Panc1 (cell line): ENCODE results near the gene METTL21C. TPM values are rescaled to one million over a fixed set of nuclear protein-coding genes. Genes with fewer than 3 reads are reported as not detected.

Experiments used
- ATAC-seq: fragments of 200-7000 bp; cut with Tn5 transposase; 2 replicates; pipeline ENCODE4 v1.9.1; 2020; ENCODE audit warnings: mild to moderate bottlenecking, moderate library complexity
- BruUV-seq: library from RNA; stranded (reverse); fragments of 400-500 nt; replicated peaks from 2 replicates; lab custom pipeline; 2021; lab: Mats Ljungman, UMichigan
- CTCF ChIA-PET: fragments of 300-600 bp; sonication (Branson Sonifier 250); formaldehyde crosslinking; loops from one replicate; lab custom pipeline; 2022; ENCODE audit warnings: antibody characterized with exemption; lab: Charles Lee
- POLR2A ChIA-PET: fragments of 300-600 bp; sonication (Branson Sonifier 250); formaldehyde crosslinking; loops from one replicate; lab custom pipeline; 2022; ENCODE audit warnings: antibody characterized with exemption; lab: Charles Lee
- DNase-seq: peaks from one replicate; pipeline ENCODE4 v3.0.0-alpha.2; 2010; ENCODE audit warnings: low read depth, low spot score
- H3K27ac ChIP-seq: 2 replicates; pipeline ENCODE4 v1.5.1; 2011; ENCODE audit warnings: mild to moderate bottlenecking, low read length, inconsistent platforms
- H3K27me3 ChIP-seq: fragments of 200-500 bp; sonication (Bioruptor generic); 2 replicates; pipeline ENCODE4 v1.6.0; 2014; ENCODE audit warnings: low read length, inconsistent platforms; ENCODE audit not compliant: control insufficient read depth, insufficient read depth
- H3K36me3 ChIP-seq: fragments of 200-500 bp; sonication (Bioruptor generic); 2 replicates; pipeline ENCODE4 v1.5.1; 2014; ENCODE audit warnings: inconsistent platforms, mild to moderate bottlenecking, low read length, moderate library complexity; ENCODE audit not compliant: control insufficient read depth, insufficient read depth
- H3K4me1 ChIP-seq: 2 replicates; pipeline ENCODE4 v1.5.1; 2011; ENCODE audit warnings: inconsistent platforms, mild to moderate bottlenecking, low read length, moderate library complexity; ENCODE audit not compliant: control insufficient read depth, insufficient read depth
- H3K4me3 ChIP-seq, 2 experiments: 2 replicates each; pipeline ENCODE4 v1.5.1; 2011 to 2012; ENCODE audit warnings: low read depth in 2 of 2, low read length in 2 of 2, mild to moderate bottlenecking in 2 of 2, inconsistent platforms in 1 of 2, moderate library complexity in 1 of 2
- H3K9me3 ChIP-seq: fragments of 200-500 bp; sonication (Bioruptor generic); 2 replicates; pipeline ENCODE4 v1.5.1; 2014; ENCODE audit warnings: low read depth, mild to moderate bottlenecking, inconsistent platforms, low read length, moderate library complexity; ENCODE audit not compliant: control insufficient read depth, insufficient read depth
- POLR2AphosphoS5 ChIP-seq: IDR thresholded peaks from 2 replicates; pipeline ENCODE4 v1.6.1; 2012; ENCODE audit warnings: mild to moderate bottlenecking, low read depth, low read length, moderate library complexity
- SIN3A ChIP-seq: IDR thresholded peaks from 2 replicates; pipeline ENCODE4 v1.6.1; 2012; ENCODE audit warnings: low read depth, mild to moderate bottlenecking, low read length, moderate library complexity, borderline replicate concordance; ENCODE audit not compliant: insufficient read depth
- TCF7L2 ChIP-seq: IDR thresholded peaks from 2 replicates; pipeline ENCODE4 v1.6.1; 2011; ENCODE audit warnings: mild to moderate bottlenecking, low read depth, low read length, inconsistent platforms
- in situ Hi-C: cut with HindIII; loops from 2 replicates; pipeline ENCODE4 v1.10.0; 2016; ENCODE audit warnings: low sequenced_read_pairs, low pct_unique_long_range_greater_than_20kb
- intact Hi-C: fragments of 100-400 bp; cut with micrococcal nuclease; formaldehyde crosslinking; loops from one replicate; pipeline ENCODE4 v1.10.0; 2022; ENCODE audit not compliant: unreplicated experiment
- total RNA-seq: library from RNA; stranded (reverse); gene quantifications from one replicate; pipeline ENCODE4 v1.2.1, GENCODE V29; 2021; ENCODE audit not compliant: unreplicated experiment
- TF ChIP-seq, protein P1 (sequence below): fragments of 450-650 bp; IDR thresholded peaks from 2 replicates; pipeline ENCODE4 v1.5.1; 2017; ENCODE audit warnings: mild to moderate bottlenecking

Gene METTL21C
- total RNA-seq, 1 experiment from 2014 or later: not detected

DNA sequence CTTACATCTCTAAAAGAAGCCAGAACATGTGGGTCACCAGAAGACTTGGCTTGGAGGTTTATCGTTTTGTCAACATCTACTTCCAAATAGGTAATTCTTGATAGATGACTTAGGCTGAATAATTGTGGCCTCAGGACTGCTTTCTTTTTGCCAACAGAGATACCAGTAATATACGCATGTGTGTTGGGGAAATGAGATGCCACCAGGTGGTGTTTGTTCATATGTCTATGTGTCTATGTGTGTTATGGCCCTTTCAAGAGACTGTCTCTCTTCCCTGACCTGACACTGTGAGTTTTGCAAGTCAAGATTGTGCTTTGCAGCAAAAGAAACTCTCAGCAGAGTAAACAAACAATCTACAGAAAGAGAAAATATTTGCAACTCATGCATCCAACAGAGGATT is 31.6 kb upstream of the METTL21C start:
- ATAC-seq (no peak), DNase-seq (no peak)
- intact Hi-C loops: loop anchor here (2.0 kb wide), 1 partner anchor 120 kb away; the partner anchor contains the start of gene ERCC5
- in situ Hi-C loops: no loop called here
- no peak overlapping the region for H3K27ac ChIP-seq
- POLR2A ChIA-PET: no interaction called here
- H3K9me3 ChIP-seq: no peaks in the 10 kb centered on the region
- CTCF ChIA-PET: no interaction called here
- TF ChIP-seq, protein P1, sequence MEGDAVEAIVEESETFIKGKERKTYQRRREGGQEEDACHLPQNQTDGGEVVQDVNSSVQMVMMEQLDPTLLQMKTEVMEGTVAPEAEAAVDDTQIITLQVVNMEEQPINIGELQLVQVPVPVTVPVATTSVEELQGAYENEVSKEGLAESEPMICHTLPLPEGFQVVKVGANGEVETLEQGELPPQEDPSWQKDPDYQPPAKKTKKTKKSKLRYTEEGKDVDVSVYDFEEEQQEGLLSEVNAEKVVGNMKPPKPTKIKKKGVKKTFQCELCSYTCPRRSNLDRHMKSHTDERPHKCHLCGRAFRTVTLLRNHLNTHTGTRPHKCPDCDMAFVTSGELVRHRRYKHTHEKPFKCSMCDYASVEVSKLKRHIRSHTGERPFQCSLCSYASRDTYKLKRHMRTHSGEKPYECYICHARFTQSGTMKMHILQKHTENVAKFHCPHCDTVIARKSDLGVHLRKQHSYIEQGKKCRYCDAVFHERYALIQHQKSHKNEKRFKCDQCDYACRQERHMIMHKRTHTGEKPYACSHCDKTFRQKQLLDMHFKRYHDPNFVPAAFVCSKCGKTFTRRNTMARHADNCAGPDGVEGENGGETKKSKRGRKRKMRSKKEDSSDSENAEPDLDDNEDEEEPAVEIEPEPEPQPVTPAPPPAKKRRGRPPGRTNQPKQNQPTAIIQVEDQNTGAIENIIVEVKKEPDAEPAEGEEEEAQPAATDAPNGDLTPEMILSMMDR: 0 out of 2 replicates have a peak, but pooled peaks have one; percentile 7
- TF ChIP-seq POLR2AphosphoS5: no peak
- peaks cover 7% of the 10 kb centered on the region for H3K27me3 ChIP-seq
- no peak overlapping the region for H3K4me3 ChIP-seq
- no peaks in the 10 kb centered on the region for H3K36me3 ChIP-seq
- H3K4me1 ChIP-seq: no peaks in the 10 kb centered on the region
- no TSS peak for BruUV-seq

DNA sequence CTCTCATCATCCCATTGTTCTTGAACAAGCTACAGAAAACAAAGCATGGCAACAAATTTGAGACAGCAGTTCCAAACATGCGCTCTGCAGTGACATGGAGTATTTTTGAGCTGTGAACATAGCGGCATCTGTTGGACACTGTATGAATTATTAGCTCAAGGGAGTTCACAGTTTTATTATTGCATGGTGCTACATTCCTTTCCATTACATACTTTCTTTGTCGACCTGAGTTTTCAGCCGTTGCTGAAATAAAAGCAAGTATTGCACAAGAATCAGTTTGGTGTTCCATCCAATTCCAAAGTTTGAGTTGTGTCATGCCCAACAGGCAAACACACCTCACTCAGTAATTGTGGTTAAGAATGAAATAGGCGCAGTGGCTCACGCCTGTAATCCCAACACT is 30.1 kb upstream of the METTL21C start:
- TF ChIP-seq POLR2AphosphoS5: no peak
- TF ChIP-seq, protein P1: peak; percentile 58
- no peak overlapping the region for H3K27ac ChIP-seq
- H3K4me1 ChIP-seq: no peaks in the 10 kb centered on the region
- intact Hi-C loops (loop anchor here (2.0 kb wide), 1 partner anchor 144 kb away; no protein-coding TSS in a partner anchor), in situ Hi-C loops (no loop called here)
- no peaks in the 10 kb centered on the region for H3K36me3 ChIP-seq
- peaks cover 2% of the 10 kb centered on the region for H3K27me3 ChIP-seq
- no peaks in the 10 kb centered on the region for H3K9me3 ChIP-seq
- BruUV-seq: no TSS peak
- H3K4me3 ChIP-seq: no peak overlapping the region
- ATAC-seq (peak; percentile 87), DNase-seq (no peak)
- ChIA-PET POLR2A (no interaction called here), CTCF (interaction anchor here (0.6 to 1.5 kb wide), 6 partner anchors 60 to 775 kb away, joined by 3 to 6 read pairs (median 5); no protein-coding TSS in a partner anchor)

DNA sequence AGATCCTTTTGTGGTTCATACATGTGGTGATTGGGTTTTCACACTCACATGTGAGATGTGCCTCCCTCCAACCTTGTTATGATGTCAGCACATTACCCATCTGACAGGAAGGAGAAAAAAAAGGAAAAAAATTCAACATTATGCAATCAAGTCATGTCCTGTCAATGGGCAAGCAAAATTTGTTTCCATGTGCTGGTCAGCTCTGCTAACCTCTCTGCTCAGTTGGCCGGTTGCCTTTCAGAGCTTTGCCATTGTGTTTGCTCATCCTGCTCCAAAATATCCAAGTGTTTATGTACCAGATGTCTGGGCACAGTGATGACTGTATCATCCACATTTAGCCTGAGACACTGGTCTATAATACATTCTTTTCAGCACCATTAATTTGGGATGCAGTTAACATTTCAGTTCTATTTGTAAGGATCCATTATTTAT is 27.0 kb upstream of the METTL21C start:
- Histone ChIP-seq H3K4me1 (no peaks in the 10 kb centered on the region), H3K36me3 (no peaks in the 10 kb centered on the region), H3K4me3 (no peak overlapping the region), H3K27ac (no peak overlapping the region), H3K27me3 (no peaks in the 10 kb centered on the region), H3K9me3 (no peaks in the 10 kb centered on the region)
- CTCF ChIA-PET: no interaction called here
- DNase-seq (no peak), ATAC-seq (no peak)
- intact Hi-C loops (no loop called here), in situ Hi-C loops (no loop called here)
- TF ChIP-seq SIN3A (no peak), TCF7L2 (no peak), POLR2AphosphoS5 (no peak)
- TF ChIP-seq, protein P1: no peak
- no TSS peak for BruUV-seq
- POLR2A ChIA-PET: no interaction called here
